NCI-H82 (cell line): ENCODE results near the gene ATP13A1.

ENCODE experiments used
- DNase-seq: peaks from one replicate; lab custom pipeline; 2025; lab: John Stamatoyannopoulos, UW

ATP13A1 gene

GRCh38 chr19:19662871-19663255 lies 613 bp downstream of the ATP13A1 start:
- DNase-seq = peak; percentile 64

GRCh38 chr19:19662344-19662743 lies 1.1 kb downstream of the ATP13A1 start:
- no peak for DNase-seq

- peak; percentile 96 for DNase-seq
Observed at GRCh38 chr19:19661675-19662251, 1.7 kb downstream of the ATP13A1 start.

GRCh38 chr19:19661141-19661674 lies 2.3 kb downstream of the ATP13A1 start:
- no peak for DNase-seq

- no peak for DNase-seq
Observed at GRCh38 chr19:19659646-19660245, 3.7 kb downstream of the ATP13A1 start.

- DNase-seq = peak; percentile 97
Observed at GRCh38 chr19:19657397-19657783, 6.1 kb downstream of the ATP13A1 start.

- peak; percentile 86 for DNase-seq
Observed at GRCh38 chr19:19656451-19657396, 6.8 kb downstream of the ATP13A1 start.

GRCh38 chr19:19655641-19656343 lies 7.7 kb downstream of the ATP13A1 start:
- DNase-seq = no peak

- DNase-seq = no peak
Observed at GRCh38 chr19:19655051-19655594, 8.4 kb downstream of the ATP13A1 start.

- DNase-seq = no peak
Observed at GRCh38 chr19:19654441-19654840, 9.0 kb downstream of the ATP13A1 start.

GRCh38 chr19:19653597-19654147 lies 9.8 kb downstream of the ATP13A1 start:
- DNase-seq = no peak

GRCh38 chr19:19652482-19653295 lies 10.8 kb downstream of the ATP13A1 start:
- no peak for DNase-seq

- DNase-seq = no peak
Observed at GRCh38 chr19:19651076-19651475, 12.4 kb downstream of the ATP13A1 start.

GRCh38 chr19:19650331-19650730 lies 13.1 kb downstream of the ATP13A1 start:
- no peak for DNase-seq

GRCh38 chr19:19649580-19649995 lies 13.9 kb downstream of the ATP13A1 start:
- DNase-seq = no peak

- DNase-seq = no peak
Observed at GRCh38 chr19:19649155-19649554, 14.3 kb downstream of the ATP13A1 start.

- DNase-seq = no peak
Observed at GRCh38 chr19:19647037-19647835, 16.2 kb downstream of the ATP13A1 start.

GRCh38 chr19:19645233-19645870 lies 18.1 kb downstream of the ATP13A1 start:
- no peak for DNase-seq

GRCh38 chr19:19644054-19644388 lies 19.5 kb downstream of the ATP13A1 start:
- no peak for DNase-seq
